GM12872 (cell line): ENCODE data around the gene OTOS.

Experiments
- CTCF ChIP-seq: IDR thresholded peaks from 3 replicates; pipeline ENCODE4 v1.5.1; 2011; ENCODE audit warnings: low read depth, mild to moderate bottlenecking, low read length, moderate library complexity; ENCODE audit not compliant: insufficient read depth

Gene OTOS

GRCh38 chr2:240166191-240166590, 25.7 kb upstream of the OTOS start:
- no peak for TF ChIP-seq CTCF

GRCh38 chr2:240165661-240166060, 25.2 kb upstream of the OTOS start:
- no peak for TF ChIP-seq CTCF

DNA sequence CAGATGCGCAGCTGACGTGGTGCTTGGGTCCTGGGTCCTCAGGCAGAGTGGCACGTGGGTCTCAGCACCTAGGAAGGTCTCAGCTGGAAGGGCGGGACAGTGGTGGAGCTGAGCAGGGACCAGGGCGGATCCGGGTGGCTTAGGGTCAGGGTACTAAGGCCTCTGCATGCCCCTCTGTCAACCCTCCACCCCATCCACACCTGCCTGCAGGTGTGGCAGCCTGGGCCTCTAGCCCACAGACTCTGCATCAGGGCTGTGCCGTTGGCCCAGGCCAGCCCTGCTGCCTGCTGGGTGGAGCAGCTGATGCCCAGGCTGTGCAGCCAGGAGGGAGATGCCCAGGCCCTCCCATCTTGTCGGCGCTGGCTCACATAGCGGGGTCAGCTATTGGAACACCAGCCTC, 24.6 kb upstream of the OTOS start:
- no peak for TF ChIP-seq CTCF

- TF ChIP-seq CTCF: no peak
These were observed 24.1 kb upstream of the OTOS start for GRCh38 chr2:240164586-240164985.

DNA sequence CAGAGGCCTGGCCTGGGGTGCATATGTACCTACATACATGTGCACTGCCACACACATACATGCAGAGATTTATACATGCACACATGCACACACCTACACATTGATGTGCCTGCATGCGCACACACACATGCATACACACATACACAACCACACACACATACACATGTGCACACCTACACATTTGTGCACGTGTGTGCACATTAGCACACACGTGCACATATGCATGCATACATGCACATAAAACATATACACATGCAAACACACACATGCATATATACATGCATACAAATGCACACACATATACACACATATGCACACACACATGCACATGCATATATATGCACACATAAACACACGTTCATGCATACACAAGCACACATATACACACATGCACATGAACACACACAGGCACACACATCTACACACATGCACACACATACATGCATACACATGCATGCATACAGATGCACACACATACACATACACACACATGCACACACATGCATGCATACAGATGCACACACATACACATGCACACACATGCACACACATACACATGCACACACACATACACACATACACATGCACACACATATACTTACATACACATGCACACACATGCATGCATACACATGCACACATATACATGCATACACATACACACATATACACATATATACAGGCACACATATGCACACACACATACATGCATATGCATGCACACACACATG, 23.6 kb upstream of the OTOS start:
- TF ChIP-seq CTCF: no peak

- no peak for TF ChIP-seq CTCF
These were observed 22.7 kb upstream of the OTOS start for GRCh38 chr2:240162939-240163714.

- no peak for TF ChIP-seq CTCF
These were observed 22.1 kb upstream of the OTOS start for GRCh38 chr2:240162531-240162930.
